ENCODE measurements around the gene FKBP6. TPM values are rescaled to one million over a fixed set of nuclear protein-coding genes. Genes with fewer than 3 reads are reported as not detected.
"Not testable (repeated sequence)": the region's sequence is repeated elsewhere in the genome, so short reads cannot be mapped to it uniquely, and the experiment has no call there.

The FKBP6 gene
- total RNA-seq, 2 donors from 2014 or later: not detected

- intact Hi-C loops (cut with DNase I): no loop called here
- no peak overlapping the region for H3K27ac ChIP-seq
- H3K36me3 ChIP-seq (replicated peaks in 1 of 2; ENCODE audit: insufficient read depth in 1 of 2, low read depth in 2 of 2): peaks cover 0 to 9% of the 10 kb centered on the region in 2 donors
- no peaks in the 10 kb centered on the region for H3K9me3 ChIP-seq
- no peak overlapping the region for H3K4me3 ChIP-seq
- ATAC-seq (no peak), DNase-seq (no peak)
- TF ChIP-seq CTCF (IDR thresholded peaks at IDR 0.05): no peak
- no peak for TF ChIP-seq POLR2A (IDR thresholded peaks at IDR 0.05)
- H3K4me1 ChIP-seq: peaks cover 12% of the 10 kb centered on the region
- no peaks in the 10 kb centered on the region for H3K27me3 ChIP-seq
- 93 to 98% methylated on average over 9 to 14 of the region's 14 CpGs for WGBS, 2 donors
These were observed 23.9 kb upstream of the FKBP6 start for GRCh38 chr7:73304071-73304470.

GRCh38 chr7:73304612-73305387 is 23.2 kb upstream of the FKBP6 start:
- H3K36me3 ChIP-seq (replicated peaks in 1 of 2; ENCODE audit: insufficient read depth in 1 of 2, low read depth in 2 of 2); H3K4me3 ChIP-seq; DNase-seq; intact Hi-C loops (cut with DNase I); H3K27me3 ChIP-seq; H3K9me3 ChIP-seq; H3K27ac ChIP-seq; ATAC-seq: not testable (repeated sequence)
- H3K4me1 ChIP-seq: peaks cover 16% of the 10 kb centered on the region
- WGBS, 2 donors: 81 to 87% methylated on average over 5 to 8 of the region's 15 CpGs

- TF ChIP-seq POLR2A (IDR thresholded peaks at IDR 0.05) (no peak), CTCF (IDR thresholded peaks at IDR 0.05) (no peak)
- Histone ChIP-seq H3K27me3 (no peaks in the 10 kb centered on the region), H3K27ac (no peak overlapping the region), H3K9me3 (no peaks in the 10 kb centered on the region), H3K36me3 (replicated peaks in 1 of 2; ENCODE audit: insufficient read depth in 1 of 2, low read depth in 2 of 2) (peaks cover 0 to 9% of the 10 kb centered on the region in 2 donors), H3K4me3 (no peak overlapping the region), H3K4me1 (peaks cover 16% of the 10 kb centered on the region)
- 77 to 87% methylated on average over 13 of the region's 13 CpGs for WGBS, 2 donors
- ATAC-seq: no peak
- DNase-seq: no peak
- intact Hi-C loops (cut with DNase I): no loop called here
These were observed 20.5 kb upstream of the FKBP6 start for GRCh38 chr7:73307436-73307835.

- 9 to 23% methylated on average over 23 to 43 of the region's 43 CpGs for WGBS, 2 donors
- intact Hi-C loops (cut with DNase I): no loop called here
- DNase-seq (peak in 1 of 4 donors; percentile 35), ATAC-seq (peak; percentile 47)
- no peaks in the 10 kb centered on the region for H3K27me3 ChIP-seq
- H3K4me1 ChIP-seq: peaks cover 16% of the 10 kb centered on the region
- no peaks in the 10 kb centered on the region for H3K9me3 ChIP-seq
- TF ChIP-seq POLR2A (IDR thresholded peaks at IDR 0.05) (no peak), CTCF (IDR thresholded peaks at IDR 0.05) (no peak)
- H3K4me3 ChIP-seq: peak overlapping the region; percentile 60 to 83
- peaks cover 0 to 9% of the 10 kb centered on the region in 2 donors for H3K36me3 ChIP-seq (replicated peaks in 1 of 2; ENCODE audit: insufficient read depth in 1 of 2, low read depth in 2 of 2)
- H3K27ac ChIP-seq: peak overlapping the region; percentile 47 to 83 (median 65)
These were observed 19.8 kb upstream of the FKBP6 start for GRCh38 chr7:73308074-73308664.

- TF ChIP-seq POLR2A (IDR thresholded peaks at IDR 0.05): peak; percentile 27 to 74 (median 68)
- peak in 1 of 7 experiments; percentile 11 for TF ChIP-seq CTCF (IDR thresholded peaks at IDR 0.05)
- 10 to 19% methylated on average over 22 to 33 of the region's 40 CpGs for WGBS, 2 donors
- peak; percentile 97 for ATAC-seq
- Histone ChIP-seq H3K9me3 (no peaks in the 10 kb centered on the region), H3K27me3 (no peaks in the 10 kb centered on the region), H3K4me1 (peaks cover 16% of the 10 kb centered on the region), H3K4me3 (peak within 1 kb of the TSS; percentile 60 to 83), H3K27ac (peak within 1 kb of the TSS; percentile 47 to 83 (median 65)), H3K36me3 (replicated peaks in 1 of 2; ENCODE audit: insufficient read depth in 1 of 2, low read depth in 2 of 2) (peaks cover 0 to 9% of the 10 kb centered on the region in 2 donors)
- DNase-seq: peak; percentile 90 to 94 (median 93)
- intact Hi-C loops (cut with DNase I): no loop called here
These were observed 19.2 kb upstream of the FKBP6 start, which contains the start of gene NSUN5 for GRCh38 chr7:73308665-73309214. TSS of gene NSUN5 (minus strand) at chr7:73308826. CDS start at chr7:73308790, 36 bp downstream.

- WGBS, 2 donors: 87 to 88% methylated on average over 5 to 7 of the region's 7 CpGs
- H3K4me1 ChIP-seq: peaks cover 16% of the 10 kb centered on the region
- H3K4me3 ChIP-seq; H3K9me3 ChIP-seq; H3K36me3 ChIP-seq (replicated peaks in 1 of 2; ENCODE audit: insufficient read depth in 1 of 2, low read depth in 2 of 2); ATAC-seq; DNase-seq; H3K27me3 ChIP-seq; H3K27ac ChIP-seq; intact Hi-C loops (cut with DNase I): not testable (repeated sequence)
These were observed 16.5 kb upstream of the FKBP6 start for GRCh38 chr7:73311421-73311820.
